ENCODE measurements around the gene UBL3. TPM values are rescaled to one million over a fixed set of nuclear protein-coding genes. Genes with fewer than 3 reads are reported as not detected.
A peak's percentile ranks its signal among the peaks of the same experiment; 100 is the strongest.

The UBL3 gene
- total RNA-seq, 3 donors from 2014 or later (not counting 1 experiment from before 2014, with no cell fraction given): 29.6 to 36.0 (median 31.5) TPM

DNA sequence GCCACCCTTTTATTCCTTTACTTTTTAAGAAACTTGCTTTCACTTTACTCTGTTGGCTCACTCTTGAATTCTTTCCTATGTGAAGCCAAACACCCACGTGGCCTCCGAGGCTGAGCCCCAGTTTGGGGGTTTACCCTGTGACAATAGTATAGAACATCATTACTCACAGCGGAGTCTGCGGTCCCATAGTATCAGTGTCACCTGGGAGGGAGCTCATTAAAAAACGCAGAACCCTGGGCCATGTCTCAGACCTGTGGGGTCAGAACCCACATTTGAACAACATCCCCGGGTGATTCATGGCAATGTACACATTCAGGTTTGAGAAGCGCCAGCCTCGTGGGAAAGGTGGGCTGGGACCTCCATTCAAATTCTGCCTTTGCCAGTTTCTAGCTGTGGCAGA is 36.0 kb upstream of the UBL3 start:
- Mint-ChIP-seq H3K4me1 (peaks cover 0 to 14% of the 10 kb centered on the region in 2 donors), H3K9me3 (no peaks in the 10 kb centered on the region), H3K4me3 (no peak overlapping the region), H3K36me3 (no peaks in the 10 kb centered on the region), H3K27me3 (ENCODE audit: low read depth in 2 of 2) (no peaks in the 10 kb centered on the region), H3K27ac (peak overlapping the region in 1 of 2 donors; percentile 6)
- ATAC-seq (no peak), DNase-seq (peak in 1 of 2 donors; percentile 25)
- Histone ChIP-seq H3K9me3 (ENCODE audit: control insufficient read depth, insufficient read depth, low read length) (no peaks in the 10 kb centered on the region), H3K4me3 (ENCODE audit: low read length) (no peak overlapping the region), H3K27me3 (ENCODE audit: control insufficient read depth, insufficient read depth, low read length) (no peaks in the 10 kb centered on the region), H3K36me3 (ENCODE audit: control insufficient read depth, insufficient read depth, low read length) (no peaks in the 10 kb centered on the region), H3K4me1 (ENCODE audit: control insufficient read depth, insufficient read depth, low read length) (no peaks in the 10 kb centered on the region), H3K27ac (ENCODE audit: low read length) (no peak overlapping the region)
- TF ChIP-seq, protein P1, sequence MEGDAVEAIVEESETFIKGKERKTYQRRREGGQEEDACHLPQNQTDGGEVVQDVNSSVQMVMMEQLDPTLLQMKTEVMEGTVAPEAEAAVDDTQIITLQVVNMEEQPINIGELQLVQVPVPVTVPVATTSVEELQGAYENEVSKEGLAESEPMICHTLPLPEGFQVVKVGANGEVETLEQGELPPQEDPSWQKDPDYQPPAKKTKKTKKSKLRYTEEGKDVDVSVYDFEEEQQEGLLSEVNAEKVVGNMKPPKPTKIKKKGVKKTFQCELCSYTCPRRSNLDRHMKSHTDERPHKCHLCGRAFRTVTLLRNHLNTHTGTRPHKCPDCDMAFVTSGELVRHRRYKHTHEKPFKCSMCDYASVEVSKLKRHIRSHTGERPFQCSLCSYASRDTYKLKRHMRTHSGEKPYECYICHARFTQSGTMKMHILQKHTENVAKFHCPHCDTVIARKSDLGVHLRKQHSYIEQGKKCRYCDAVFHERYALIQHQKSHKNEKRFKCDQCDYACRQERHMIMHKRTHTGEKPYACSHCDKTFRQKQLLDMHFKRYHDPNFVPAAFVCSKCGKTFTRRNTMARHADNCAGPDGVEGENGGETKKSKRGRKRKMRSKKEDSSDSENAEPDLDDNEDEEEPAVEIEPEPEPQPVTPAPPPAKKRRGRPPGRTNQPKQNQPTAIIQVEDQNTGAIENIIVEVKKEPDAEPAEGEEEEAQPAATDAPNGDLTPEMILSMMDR (IDR thresholded peaks at IDR 0.05): no peak
- intact Hi-C loops (cut with micrococcal nuclease): no loop called here
- 82% methylated on average over 8 of the region's 8 CpGs for WGBS (ENCODE audit: insufficient coverage)

DNA sequence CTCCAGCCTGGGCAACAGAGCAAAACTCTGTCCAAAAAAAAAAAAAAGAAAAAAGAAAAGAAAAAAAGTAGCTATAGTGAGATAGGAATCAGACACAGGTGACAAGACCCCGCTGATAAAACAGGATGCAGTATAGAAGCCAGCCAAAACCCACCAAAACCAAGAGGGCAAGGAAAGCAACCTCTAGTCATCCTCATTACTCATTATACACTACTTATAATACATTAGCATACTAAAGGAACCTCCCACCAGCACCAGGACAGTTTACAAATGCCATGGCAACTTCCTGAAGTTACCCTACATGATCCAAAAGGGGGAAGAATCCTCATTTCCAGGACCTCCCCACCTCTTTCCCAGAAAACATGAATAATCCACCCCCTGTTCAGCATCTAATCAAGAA is 35.6 kb upstream of the UBL3 start:
- Mint-ChIP-seq H3K4me1 (peaks cover 0 to 14% of the 10 kb centered on the region in 2 donors), H3K9me3 (no peaks in the 10 kb centered on the region), H3K4me3 (no peak overlapping the region), H3K27ac (peak overlapping the region in 1 of 2 donors; percentile 6), H3K27me3 (ENCODE audit: low read depth in 2 of 2) (peaks cover 0 to 2% of the 10 kb centered on the region in 2 donors), H3K36me3 (no peaks in the 10 kb centered on the region)
- Histone ChIP-seq H3K4me3 (ENCODE audit: low read length) (no peak overlapping the region), H3K36me3 (ENCODE audit: control insufficient read depth, insufficient read depth, low read length) (no peaks in the 10 kb centered on the region), H3K27me3 (ENCODE audit: control insufficient read depth, insufficient read depth, low read length) (no peaks in the 10 kb centered on the region), H3K4me1 (ENCODE audit: control insufficient read depth, insufficient read depth, low read length) (no peaks in the 10 kb centered on the region), H3K27ac (ENCODE audit: low read length) (no peak overlapping the region), H3K9me3 (ENCODE audit: control insufficient read depth, insufficient read depth, low read length) (no peaks in the 10 kb centered on the region)
- ATAC-seq (no peak), DNase-seq (no peak)
- 88% methylated on average over 1 of the region's 1 CpG for WGBS (ENCODE audit: insufficient coverage)
- intact Hi-C loops (cut with micrococcal nuclease): no loop called here
- TF ChIP-seq, protein P1 (IDR thresholded peaks at IDR 0.05): no peak

DNA sequence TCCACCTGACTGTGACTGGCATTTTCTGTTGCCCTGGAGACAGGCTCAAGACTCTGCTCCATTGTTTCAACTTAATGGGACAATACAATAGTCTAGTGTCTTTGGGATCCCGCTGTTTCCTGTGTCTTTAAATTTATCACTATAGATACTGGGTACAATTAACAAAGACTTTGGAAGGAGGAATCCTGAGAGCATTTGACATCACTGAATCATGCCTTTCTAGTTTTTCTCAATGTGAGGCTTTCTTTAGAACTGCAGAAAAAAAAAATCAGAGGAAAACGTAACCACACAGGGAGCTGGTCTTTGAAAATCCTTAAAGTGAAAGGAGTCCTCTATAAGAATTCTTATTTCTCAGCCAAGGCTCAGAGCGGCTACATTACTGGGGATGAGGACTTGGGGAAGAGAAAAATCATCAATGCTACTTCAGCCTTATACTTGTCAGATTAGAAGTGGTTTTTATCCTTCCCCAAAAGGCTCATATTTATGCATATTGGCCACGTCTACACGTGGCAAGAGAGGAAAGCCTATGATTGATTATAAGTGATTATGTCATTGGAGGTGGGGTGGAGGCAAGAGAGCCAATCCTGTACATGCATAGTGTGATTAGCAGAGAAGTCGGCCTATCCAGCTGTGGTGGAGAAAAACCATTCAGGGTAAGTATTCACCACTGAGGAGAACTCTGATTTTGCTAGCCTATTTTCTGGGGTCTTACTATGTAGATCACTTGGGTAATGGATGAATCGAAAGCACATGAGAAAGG is 34.4 kb upstream of the UBL3 start:
- DNase-seq (no peak), ATAC-seq (no peak)
- no peak overlapping the region for H3K4me3 ChIP-seq (ENCODE audit: low read length)
- no peak overlapping the region for H3K27ac ChIP-seq (ENCODE audit: low read length)
- WGBS (ENCODE audit: insufficient coverage): 68% methylated on average over 5 of the region's 7 CpGs
- Mint-ChIP-seq H3K9me3 (no peaks in the 10 kb centered on the region), H3K27me3 (ENCODE audit: low read depth in 2 of 2) (peaks cover 4 to 14% of the 10 kb centered on the region in 2 donors), H3K36me3 (no peaks in the 10 kb centered on the region), H3K27ac (no peak overlapping the region), H3K4me3 (no peak overlapping the region), H3K4me1 (peaks cover 0 to 14% of the 10 kb centered on the region in 2 donors)
- TF ChIP-seq, protein P1 (IDR thresholded peaks at IDR 0.05): no peak
- no peaks in the 10 kb centered on the region for H3K9me3 ChIP-seq (ENCODE audit: control insufficient read depth, insufficient read depth, low read length)
- H3K4me1 ChIP-seq (ENCODE audit: control insufficient read depth, insufficient read depth, low read length): no peaks in the 10 kb centered on the region
- intact Hi-C loops (cut with micrococcal nuclease): no loop called here
- H3K27me3 ChIP-seq (ENCODE audit: control insufficient read depth, insufficient read depth, low read length): no peaks in the 10 kb centered on the region
- H3K36me3 ChIP-seq (ENCODE audit: control insufficient read depth, insufficient read depth, low read length): no peaks in the 10 kb centered on the region

All from natural killer cell (primary cell).